ENCODE data around the gene ARL4C.

The ARL4C gene

DNA sequence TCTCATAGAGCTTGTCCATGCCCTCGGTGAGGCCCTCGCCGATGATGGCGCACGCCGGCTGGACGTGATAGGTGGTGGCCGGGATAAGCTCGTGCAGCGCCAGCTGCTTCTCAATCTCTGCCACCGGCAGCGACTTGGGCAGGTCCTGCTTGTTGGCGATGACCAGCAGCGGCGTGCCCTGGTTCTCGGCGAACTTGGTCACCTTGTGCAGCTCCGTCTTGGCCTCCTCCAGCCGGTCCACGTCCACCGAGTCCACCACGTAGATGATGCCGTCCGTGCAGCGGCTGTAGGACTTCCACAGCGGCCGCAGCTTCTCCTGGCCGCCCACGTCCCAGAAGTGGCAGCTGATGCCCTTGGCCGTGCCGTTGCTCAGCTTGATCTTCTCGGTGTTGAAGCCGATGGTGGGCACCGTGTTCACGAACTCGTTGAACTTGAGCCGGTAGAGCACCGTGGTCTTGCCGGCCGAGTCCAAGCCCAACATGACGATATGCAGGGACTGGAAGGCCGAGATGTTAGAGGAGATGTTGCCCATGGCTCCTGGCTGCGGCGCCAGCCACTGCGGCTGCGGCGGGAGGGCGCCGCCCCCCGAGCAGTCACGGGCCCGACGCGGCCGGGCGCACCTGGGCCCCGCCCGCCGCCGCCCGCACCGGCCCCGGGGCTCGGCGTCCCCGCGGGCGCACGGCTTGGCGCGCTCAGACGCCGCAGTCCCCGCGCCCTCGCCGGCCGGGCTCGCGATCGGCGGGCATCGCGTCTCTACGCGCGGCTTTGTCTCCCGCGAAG lies 636 bp downstream of the ARL4C start:
- Histone ChIP-seq H3K4me3 (ENCODE audit: low read depth in 1 of 2, low read length in 1 of 2) (no peak overlapping the region), H3K27me3 (peaks cover 99% of the 10 kb centered on the region), H3K9me3 (no peaks in the 10 kb centered on the region), H3K36me3 (no peaks in the 10 kb centered on the region), H3K4me1 (ENCODE audit: control insufficient read depth in 1 of 2, insufficient read depth in 1 of 2, low read depth in 1 of 2, low read length in 1 of 2) (peaks cover 0 to 4% of the 10 kb centered on the region in 2 experiments), H3K27ac (no peak overlapping the region)
- TF ChIP-seq, protein P1, sequence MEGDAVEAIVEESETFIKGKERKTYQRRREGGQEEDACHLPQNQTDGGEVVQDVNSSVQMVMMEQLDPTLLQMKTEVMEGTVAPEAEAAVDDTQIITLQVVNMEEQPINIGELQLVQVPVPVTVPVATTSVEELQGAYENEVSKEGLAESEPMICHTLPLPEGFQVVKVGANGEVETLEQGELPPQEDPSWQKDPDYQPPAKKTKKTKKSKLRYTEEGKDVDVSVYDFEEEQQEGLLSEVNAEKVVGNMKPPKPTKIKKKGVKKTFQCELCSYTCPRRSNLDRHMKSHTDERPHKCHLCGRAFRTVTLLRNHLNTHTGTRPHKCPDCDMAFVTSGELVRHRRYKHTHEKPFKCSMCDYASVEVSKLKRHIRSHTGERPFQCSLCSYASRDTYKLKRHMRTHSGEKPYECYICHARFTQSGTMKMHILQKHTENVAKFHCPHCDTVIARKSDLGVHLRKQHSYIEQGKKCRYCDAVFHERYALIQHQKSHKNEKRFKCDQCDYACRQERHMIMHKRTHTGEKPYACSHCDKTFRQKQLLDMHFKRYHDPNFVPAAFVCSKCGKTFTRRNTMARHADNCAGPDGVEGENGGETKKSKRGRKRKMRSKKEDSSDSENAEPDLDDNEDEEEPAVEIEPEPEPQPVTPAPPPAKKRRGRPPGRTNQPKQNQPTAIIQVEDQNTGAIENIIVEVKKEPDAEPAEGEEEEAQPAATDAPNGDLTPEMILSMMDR (IDR thresholded peaks at IDR 0.05): no peak

GRCh38 chr2:234495251-234496054 lies 1.4 kb downstream of the ARL4C start:
- H3K27ac ChIP-seq: no peak overlapping the region
- no peak overlapping the region for H3K4me3 ChIP-seq (ENCODE audit: low read depth in 1 of 2, low read length in 1 of 2)
- H3K27me3 ChIP-seq: peaks cover 100% of the 10 kb centered on the region
- H3K4me1 ChIP-seq (ENCODE audit: control insufficient read depth in 1 of 2, insufficient read depth in 1 of 2, low read depth in 1 of 2, low read length in 1 of 2): peaks cover 0 to 4% of the 10 kb centered on the region in 2 experiments
- no peaks in the 10 kb centered on the region for H3K9me3 ChIP-seq
- TF ChIP-seq, protein P1 (IDR thresholded peaks at IDR 0.05): no peak
- H3K36me3 ChIP-seq: no peaks in the 10 kb centered on the region

- TF ChIP-seq, protein P1 (IDR thresholded peaks at IDR 0.05): no peak
- Histone ChIP-seq H3K27me3 (peaks cover 100% of the 10 kb centered on the region), H3K4me1 (ENCODE audit: control insufficient read depth in 1 of 2, insufficient read depth in 1 of 2, low read depth in 1 of 2, low read length in 1 of 2) (peaks cover 0 to 4% of the 10 kb centered on the region in 2 experiments), H3K9me3 (no peaks in the 10 kb centered on the region), H3K4me3 (ENCODE audit: low read depth in 1 of 2, low read length in 1 of 2) (no peak overlapping the region), H3K27ac (no peak overlapping the region), H3K36me3 (no peaks in the 10 kb centered on the region)
Measured at GRCh38 chr2:234494361-234495250, 2.3 kb downstream of the ARL4C start.

DNA sequence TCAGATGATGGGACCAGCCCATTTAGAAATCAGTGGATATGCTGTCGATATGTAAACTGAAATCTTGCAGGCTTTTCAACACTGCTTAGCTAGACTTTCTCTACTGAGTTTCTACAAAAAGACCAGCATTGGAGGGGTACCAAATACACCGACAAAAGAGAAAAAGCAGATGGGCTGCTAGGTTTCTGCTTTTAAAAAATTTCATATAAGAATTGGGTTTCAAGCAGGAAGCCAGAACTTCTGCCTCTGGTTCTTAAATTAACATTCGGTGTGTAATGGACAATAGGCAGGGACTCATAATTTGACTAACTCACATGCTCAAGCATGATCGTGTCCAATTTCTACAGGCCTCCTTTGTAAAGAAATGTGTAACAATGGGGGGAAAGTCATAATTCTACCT lies 3.1 kb downstream of the ARL4C start:
- H3K36me3 ChIP-seq: no peaks in the 10 kb centered on the region
- H3K4me1 ChIP-seq (ENCODE audit: control insufficient read depth in 1 of 2, insufficient read depth in 1 of 2, low read depth in 1 of 2, low read length in 1 of 2): peaks cover 0 to 4% of the 10 kb centered on the region in 2 experiments
- H3K27me3 ChIP-seq: peaks cover 100% of the 10 kb centered on the region
- no peaks in the 10 kb centered on the region for H3K9me3 ChIP-seq
- TF ChIP-seq, protein P1 (IDR thresholded peaks at IDR 0.05): no peak
- no peak overlapping the region for H3K4me3 ChIP-seq (ENCODE audit: low read depth in 1 of 2, low read length in 1 of 2)
- no peak overlapping the region for H3K27ac ChIP-seq
